Fibroblast of pulmonary artery (primary cell): ENCODE measurements around the gene RBKS.

Experiments used
- DNase-seq: peaks from one replicate; pipeline ENCODE4 v3.0.0-alpha.2; 2010; ENCODE audit warnings: low read depth
- H3K4me3 ChIP-seq: replicated peaks from 2 replicates; pipeline ENCODE4 v1.5.1; 2011; ENCODE audit warnings: low read depth, mild to moderate bottlenecking, control low read depth, low read length, moderate library complexity
- CTCF ChIP-seq: IDR thresholded peaks from 2 replicates; pipeline ENCODE4 v1.5.1; 2011; ENCODE audit warnings: mild to moderate bottlenecking, control low read depth, low read length, inconsistent platforms; ENCODE audit errors: missing control alignments

RBKS gene

GRCh38 chr2:27907547-27907946, 17.4 kb upstream of the RBKS start:
- no peak overlapping the region for H3K4me3 ChIP-seq
- DNase-seq: no peak
- TF ChIP-seq CTCF: no peak

GRCh38 chr2:27906074-27906473, 15.9 kb upstream of the RBKS start:
- no peak for DNase-seq
- no peak overlapping the region for H3K4me3 ChIP-seq
- TF ChIP-seq CTCF: no peak

- DNase-seq: no peak
- no peak for TF ChIP-seq CTCF
Observed at GRCh38 chr2:27904405-27904665, 14.1 kb upstream of the RBKS start.

GRCh38 chr2:27903649-27904404, 13.6 kb upstream of the RBKS start:
- H3K4me3 ChIP-seq: no peak overlapping the region
- peak; percentile 61 for DNase-seq
- TF ChIP-seq CTCF: no peak

More at GRCh38 chr2:27904405-27904665, 14.1 kb upstream of the RBKS start:
- no peak overlapping the region for H3K4me3 ChIP-seq

- DNase-seq: peak; percentile 33
- H3K4me3 ChIP-seq: no peak overlapping the region
- no peak for TF ChIP-seq CTCF
Observed at GRCh38 chr2:27903018-27903417, 12.8 kb upstream of the RBKS start.

GRCh38 chr2:27902098-27902497, 11.9 kb upstream of the RBKS start:
- no peak for DNase-seq
- no peak overlapping the region for H3K4me3 ChIP-seq
- no peak for TF ChIP-seq CTCF

- no peak overlapping the region for H3K4me3 ChIP-seq
- no peak for TF ChIP-seq CTCF
- no peak for DNase-seq
Observed at GRCh38 chr2:27901234-27901633, 11.0 kb upstream of the RBKS start.
